GM19452 (cell line): ENCODE measurements around the gene CD300LD.

Experiments used
- ATAC-seq: cut with Tn5 transposase; IDR thresholded peaks from one replicate; pipeline ENCODE4 v1.9.1; 2021; ENCODE audit not compliant: unreplicated experiment

The CD300LD gene

GRCh38 chr17:74545843-74546230 lies 46.2 kb downstream of the CD300LD start, which contains the start of gene CD300C:
TSS of gene CD300C (minus strand) at chr17:74546115. CDS start at chr17:74545782, 333 bp downstream.
- ATAC-seq, result no peak

DNA sequence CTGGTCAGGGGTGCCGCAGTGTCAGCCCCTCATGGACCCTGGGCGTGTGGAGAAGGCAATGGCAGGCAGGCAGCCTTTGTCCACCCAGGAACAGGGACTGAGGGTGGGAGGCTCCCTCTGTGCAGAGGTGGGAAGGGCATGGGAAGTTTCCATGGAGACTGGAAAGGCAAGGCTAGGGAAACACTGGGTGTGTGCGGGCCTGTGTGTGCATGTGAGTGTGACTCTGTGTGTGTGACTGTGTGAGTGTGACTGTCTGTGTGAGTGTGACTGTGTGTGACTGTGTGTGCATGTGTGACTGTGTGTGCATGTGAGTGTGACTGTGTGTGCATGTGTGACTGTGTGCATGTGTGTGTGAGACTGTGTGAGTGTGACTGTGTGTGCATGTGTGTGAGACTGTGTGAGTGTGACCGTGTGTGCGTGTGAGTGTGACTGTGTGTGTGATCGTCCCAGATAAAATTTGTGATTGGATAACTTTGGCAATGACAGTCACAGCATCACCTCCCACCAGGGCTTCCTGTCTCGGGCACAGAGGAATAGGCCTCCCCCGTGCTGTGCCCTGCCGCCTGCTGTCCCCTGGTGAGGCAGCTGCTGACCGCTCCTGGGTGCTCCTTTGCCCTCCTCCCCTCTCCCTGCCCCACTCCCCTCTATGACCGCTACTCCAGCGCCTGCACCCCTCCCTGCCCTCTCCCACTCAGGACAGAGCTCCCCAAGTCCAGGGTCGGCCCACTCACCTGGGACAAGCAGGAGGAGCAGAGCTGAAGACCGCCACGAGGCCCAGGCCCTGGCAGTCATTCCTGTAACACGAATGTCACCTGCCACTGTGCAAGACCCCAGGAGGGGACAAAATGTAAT lies 46.9 kb downstream of the CD300LD start:
- ATAC-seq, result no peak

DNA sequence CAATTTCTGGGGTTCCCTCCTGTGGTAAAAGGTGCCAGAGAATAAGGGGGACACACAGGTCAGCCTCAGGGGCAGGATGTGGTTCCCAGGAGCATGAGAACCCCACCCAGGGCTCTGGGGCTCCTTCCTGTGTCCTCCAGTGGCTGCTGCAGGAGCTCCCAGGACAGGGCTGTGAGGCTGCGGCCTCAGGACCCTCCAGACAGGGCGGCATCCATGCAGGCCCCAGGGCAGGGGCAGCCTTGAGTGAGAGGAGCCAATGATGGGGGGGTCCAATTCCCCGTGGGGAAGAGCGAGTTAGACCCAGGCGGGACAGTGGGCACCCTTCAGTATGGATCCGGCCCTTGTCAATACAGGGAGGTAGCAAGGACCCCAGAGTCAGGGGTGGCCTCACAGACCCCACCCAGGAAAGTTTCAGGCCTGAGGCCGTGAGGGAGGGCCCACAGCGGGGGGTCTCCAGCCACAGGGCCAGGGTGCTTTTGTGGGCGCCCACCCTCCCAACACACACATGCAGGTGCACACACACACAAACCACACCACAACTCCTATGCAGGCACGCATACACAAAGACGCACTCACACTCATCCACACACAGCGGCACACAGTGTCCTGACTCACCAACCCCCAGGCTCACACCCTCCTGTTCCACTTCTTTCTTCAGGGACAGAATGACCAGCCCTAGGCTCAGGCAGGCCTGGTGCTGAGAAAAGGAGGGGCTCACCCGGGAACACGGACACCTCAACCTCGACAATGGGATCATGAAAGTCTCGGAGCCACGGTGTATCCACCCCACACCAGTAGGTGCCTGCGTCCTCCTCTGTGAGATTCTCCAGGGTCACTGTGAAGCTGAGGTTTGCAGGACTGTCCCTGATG lies 48.0 kb downstream of the CD300LD start:
- no peak for ATAC-seq

- no peak for ATAC-seq
These were observed 48.7 kb downstream of the CD300LD start for GRCh38 chr17:74543406-74543805.

- no peak for ATAC-seq
These were observed 49.2 kb downstream of the CD300LD start for GRCh38 chr17:74542727-74543383.

- no peak for ATAC-seq
These were observed 49.9 kb downstream of the CD300LD start for GRCh38 chr17:74542166-74542565.

GRCh38 chr17:74541176-74542111 lies 50.6 kb downstream of the CD300LD start:
- ATAC-seq, result no peak

DNA sequence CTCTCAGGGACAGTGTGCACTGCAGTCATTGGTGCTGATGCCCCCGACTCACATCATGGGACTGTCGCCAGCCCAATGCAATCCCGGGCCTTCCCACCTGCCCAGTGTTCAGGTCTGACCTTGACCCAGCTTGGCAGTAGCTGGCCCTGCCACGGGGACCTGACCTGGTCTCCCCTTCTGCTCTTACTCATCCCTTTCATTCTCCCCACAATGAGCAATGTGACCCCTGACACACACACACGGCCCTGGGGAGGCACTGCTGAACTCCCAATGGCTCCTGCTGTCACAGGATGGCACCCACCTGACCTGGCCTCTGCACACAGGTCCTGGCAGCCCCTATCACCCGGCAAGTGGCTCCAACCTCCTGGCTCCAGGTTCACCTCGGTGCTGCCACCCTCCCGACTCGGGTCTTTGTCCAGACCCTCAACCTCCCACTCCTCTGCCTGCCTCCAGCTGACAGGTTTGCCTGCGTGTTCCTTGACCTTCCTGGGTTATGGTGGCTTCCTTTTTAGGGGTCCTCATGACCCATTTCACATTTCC lies 52.7 kb downstream of the CD300LD start:
- ATAC-seq, result no peak

DNA sequence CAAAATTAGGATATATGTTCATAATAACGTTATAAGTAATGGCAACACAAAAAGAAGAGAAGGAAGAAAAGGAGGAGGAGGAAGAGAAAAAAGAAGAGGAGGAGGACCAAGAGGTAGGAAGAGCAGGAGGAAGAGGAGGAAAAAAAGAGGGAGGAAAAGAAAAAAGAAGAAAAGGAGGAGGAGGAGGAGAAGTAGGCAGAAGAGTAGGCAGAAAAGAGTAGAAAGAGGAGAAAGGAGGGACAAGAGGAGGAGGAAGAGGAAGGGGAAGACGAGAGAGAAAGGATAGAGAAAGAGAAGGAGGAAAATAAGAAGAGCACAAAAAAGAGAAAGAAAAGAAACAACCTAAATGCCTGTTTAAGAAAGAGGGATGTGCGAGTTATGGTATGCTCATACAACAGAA lies 55.2 kb downstream of the CD300LD start:
- no peak for ATAC-seq

DNA sequence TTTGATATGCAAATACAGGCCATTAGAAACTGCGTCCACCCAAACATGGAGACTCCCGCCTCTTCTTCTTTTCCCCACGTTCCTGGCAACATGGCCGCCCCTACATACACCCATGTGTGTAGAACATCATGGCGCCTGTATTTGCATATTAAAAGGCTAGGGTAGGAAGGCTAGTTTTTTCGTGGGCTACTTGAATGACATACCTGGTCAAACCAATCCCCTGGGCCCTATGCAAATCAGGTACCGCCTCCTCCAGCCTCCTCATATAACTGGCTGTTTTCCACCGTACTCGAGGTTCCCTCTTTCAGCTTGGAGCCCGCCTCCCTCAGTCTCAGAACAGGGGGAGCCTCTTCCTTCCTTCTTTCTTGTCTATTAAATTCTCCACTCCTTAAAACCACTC lies 60.0 kb downstream of the CD300LD start:
- no peak for ATAC-seq

GRCh38 chr17:74531231-74531761 lies 60.8 kb downstream of the CD300LD start, which contains the start of gene CD300LB:
TSS of gene CD300LB (minus strand) at chr17:74531475. CDS start at chr17:74531350, 125 bp downstream.
- ATAC-seq, result no peak

DNA sequence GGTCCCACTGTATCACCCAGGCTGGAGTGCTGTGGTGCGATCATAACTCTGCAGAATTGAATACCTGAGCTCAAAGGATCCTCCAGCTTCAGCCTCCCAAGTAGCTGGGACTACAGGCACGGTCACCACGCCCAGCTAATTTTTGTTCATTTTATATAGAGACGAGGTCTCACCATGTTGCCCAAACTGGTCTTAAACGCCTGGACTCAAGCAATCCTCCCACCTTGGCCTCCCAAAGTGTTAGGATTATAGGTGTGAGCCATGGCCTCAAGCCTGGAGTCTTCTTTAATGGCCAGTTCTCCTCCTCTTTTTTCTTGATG lies 61.3 kb downstream of the CD300LD start:
- no peak for ATAC-seq
